ENCODE measurements around the gene IFT80. TPM values are rescaled to one million over a fixed set of nuclear protein-coding genes. Genes with fewer than 3 reads are reported as not detected.
"Not testable (repeated sequence)": the region's sequence is repeated elsewhere in the genome, so short reads cannot be mapped to it uniquely, and the experiment has no call there.

The IFT80 gene
- polyA plus RNA-seq, 1 experiment: 43.5 TPM

- TF ChIP-seq, protein P1, sequence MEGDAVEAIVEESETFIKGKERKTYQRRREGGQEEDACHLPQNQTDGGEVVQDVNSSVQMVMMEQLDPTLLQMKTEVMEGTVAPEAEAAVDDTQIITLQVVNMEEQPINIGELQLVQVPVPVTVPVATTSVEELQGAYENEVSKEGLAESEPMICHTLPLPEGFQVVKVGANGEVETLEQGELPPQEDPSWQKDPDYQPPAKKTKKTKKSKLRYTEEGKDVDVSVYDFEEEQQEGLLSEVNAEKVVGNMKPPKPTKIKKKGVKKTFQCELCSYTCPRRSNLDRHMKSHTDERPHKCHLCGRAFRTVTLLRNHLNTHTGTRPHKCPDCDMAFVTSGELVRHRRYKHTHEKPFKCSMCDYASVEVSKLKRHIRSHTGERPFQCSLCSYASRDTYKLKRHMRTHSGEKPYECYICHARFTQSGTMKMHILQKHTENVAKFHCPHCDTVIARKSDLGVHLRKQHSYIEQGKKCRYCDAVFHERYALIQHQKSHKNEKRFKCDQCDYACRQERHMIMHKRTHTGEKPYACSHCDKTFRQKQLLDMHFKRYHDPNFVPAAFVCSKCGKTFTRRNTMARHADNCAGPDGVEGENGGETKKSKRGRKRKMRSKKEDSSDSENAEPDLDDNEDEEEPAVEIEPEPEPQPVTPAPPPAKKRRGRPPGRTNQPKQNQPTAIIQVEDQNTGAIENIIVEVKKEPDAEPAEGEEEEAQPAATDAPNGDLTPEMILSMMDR (IDR thresholded peaks at IDR 0.05; ENCODE audit: low read depth, low read length): no peak
- H3K27me3 ChIP-seq (ENCODE audit: control insufficient read depth, insufficient read depth, low read length): no peaks in the 10 kb centered on the region
- CTCF ChIA-PET: interaction anchor here (0.9 kb wide), 1 partner anchor 298 kb away, joined by 4 read pairs; no protein-coding TSS in a partner anchor
- H3K27ac ChIP-seq (ENCODE audit: low read depth, low read length): no peak overlapping the region
- H3K9me3 ChIP-seq (ENCODE audit: control insufficient read depth, insufficient read depth, low read length): no peaks in the 10 kb centered on the region
- H3K4me3 ChIP-seq (ENCODE audit: low read depth, low read length): no peak overlapping the region
- DNase-seq (ENCODE audit: low read depth, low spot score): no peak
- POLR2A ChIA-PET: no interaction called here
Observed at GRCh38 chr3:160330109-160330508, 68.9 kb downstream of the IFT80 start.

- DNase-seq (ENCODE audit: low read depth, low spot score); H3K9me3 ChIP-seq (ENCODE audit: control insufficient read depth, insufficient read depth, low read length); POLR2A ChIA-PET; H3K27me3 ChIP-seq (ENCODE audit: control insufficient read depth, insufficient read depth, low read length); H3K4me3 ChIP-seq (ENCODE audit: low read depth, low read length); H3K27ac ChIP-seq (ENCODE audit: low read depth, low read length): not testable (repeated sequence)
- CTCF ChIA-PET: interaction anchor here (0.6 kb wide), 1 partner anchor 75 kb away, joined by 3 read pairs; no protein-coding TSS in a partner anchor
Observed at GRCh38 chr3:160326286-160326685, 72.7 kb downstream of the IFT80 start.

DNA sequence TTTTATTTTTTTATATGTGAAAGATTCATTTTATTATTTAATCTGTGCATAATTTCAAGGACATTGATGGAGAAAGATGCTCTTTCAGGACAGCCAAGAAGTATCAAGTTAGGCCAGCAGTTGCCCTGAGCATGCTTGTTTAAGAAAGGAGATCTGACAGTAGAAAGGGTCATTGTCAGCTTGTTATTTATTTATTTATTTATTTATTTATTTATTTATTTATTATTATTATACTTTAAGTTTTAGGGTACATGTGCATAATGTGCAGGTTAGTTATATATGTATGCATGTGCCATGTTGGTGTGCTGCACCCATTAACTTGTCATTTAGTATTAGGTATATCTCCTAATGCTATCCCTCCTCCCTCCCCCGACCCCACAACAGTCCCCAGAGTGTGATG lies 77.2 kb downstream of the IFT80 start:
- H3K4me3 ChIP-seq (ENCODE audit: low read depth, low read length); POLR2A ChIA-PET; H3K27me3 ChIP-seq (ENCODE audit: control insufficient read depth, insufficient read depth, low read length); CTCF ChIA-PET; H3K9me3 ChIP-seq (ENCODE audit: control insufficient read depth, insufficient read depth, low read length); DNase-seq (ENCODE audit: low read depth, low spot score); H3K27ac ChIP-seq (ENCODE audit: low read depth, low read length): not testable (repeated sequence)

- Histone ChIP-seq H3K4me3 (ENCODE audit: low read depth, low read length) (no peak overlapping the region), H3K27ac (ENCODE audit: low read depth, low read length) (no peak overlapping the region), H3K27me3 (ENCODE audit: control insufficient read depth, insufficient read depth, low read length) (no peaks in the 10 kb centered on the region), H3K9me3 (ENCODE audit: control insufficient read depth, insufficient read depth, low read length) (no peaks in the 10 kb centered on the region)
- TF ChIP-seq, protein P1 (IDR thresholded peaks at IDR 0.05; ENCODE audit: low read depth, low read length): no peak
- ChIA-PET POLR2A (no interaction called here), CTCF (no interaction called here)
- no peak for DNase-seq (ENCODE audit: low read depth, low spot score)
Observed at GRCh38 chr3:160319322-160319721, 79.7 kb downstream of the IFT80 start.

GRCh38 chr3:160314995-160315394 lies 84.0 kb downstream of the IFT80 start:
- TF ChIP-seq, protein P1 (IDR thresholded peaks at IDR 0.05; ENCODE audit: low read depth, low read length): no peak
- DNase-seq (ENCODE audit: low read depth, low spot score): no peak
- POLR2A ChIA-PET: no interaction called here
- Histone ChIP-seq H3K27me3 (ENCODE audit: control insufficient read depth, insufficient read depth, low read length) (no peaks in the 10 kb centered on the region), H3K27ac (ENCODE audit: low read depth, low read length) (no peak overlapping the region), H3K9me3 (ENCODE audit: control insufficient read depth, insufficient read depth, low read length) (no peaks in the 10 kb centered on the region), H3K4me3 (ENCODE audit: low read depth, low read length) (no peak overlapping the region)
- CTCF ChIA-PET: interaction anchor here (0.6 to 1.6 kb wide), 4 partner anchors 28 to 496 kb away, joined by 3 to 8 read pairs (median 4); no protein-coding TSS in a partner anchor

- Histone ChIP-seq H3K27ac (ENCODE audit: low read depth, low read length) (no peak overlapping the region), H3K9me3 (ENCODE audit: control insufficient read depth, insufficient read depth, low read length) (peaks cover 3% of the 10 kb centered on the region; the same call in 1 of the 2 replicates), H3K4me3 (ENCODE audit: low read depth, low read length) (no peak overlapping the region), H3K27me3 (ENCODE audit: control insufficient read depth, insufficient read depth, low read length) (no peaks in the 10 kb centered on the region)
- no peak for DNase-seq (ENCODE audit: low read depth, low spot score)
- TF ChIP-seq, protein P1 (IDR thresholded peaks at IDR 0.05; ENCODE audit: low read depth, low read length): no peak
- CTCF ChIA-PET: interaction anchor here (0.7 kb wide), 1 partner anchor 280 kb away, joined by 4 read pairs; no protein-coding TSS in a partner anchor
- POLR2A ChIA-PET: no interaction called here
Observed at GRCh38 chr3:160312014-160312624, 86.9 kb downstream of the IFT80 start.

All from AG04450 (cell line).